GM19395 (cell line): ENCODE results near the gene SERPING1.
A peak's percentile ranks its signal among the peaks of the same experiment; 100 is the strongest.
"Not testable (repeated sequence)": the region's sequence is repeated elsewhere in the genome, so short reads cannot be mapped to it uniquely, and the experiment has no call there.

Experiments
- ATAC-seq: cut with Tn5 transposase; IDR thresholded peaks from one replicate; pipeline ENCODE4 v1.9.1; 2021; ENCODE audit warnings: mild to moderate bottlenecking, moderate library complexity; ENCODE audit not compliant: unreplicated experiment

Gene SERPING1

DNA sequence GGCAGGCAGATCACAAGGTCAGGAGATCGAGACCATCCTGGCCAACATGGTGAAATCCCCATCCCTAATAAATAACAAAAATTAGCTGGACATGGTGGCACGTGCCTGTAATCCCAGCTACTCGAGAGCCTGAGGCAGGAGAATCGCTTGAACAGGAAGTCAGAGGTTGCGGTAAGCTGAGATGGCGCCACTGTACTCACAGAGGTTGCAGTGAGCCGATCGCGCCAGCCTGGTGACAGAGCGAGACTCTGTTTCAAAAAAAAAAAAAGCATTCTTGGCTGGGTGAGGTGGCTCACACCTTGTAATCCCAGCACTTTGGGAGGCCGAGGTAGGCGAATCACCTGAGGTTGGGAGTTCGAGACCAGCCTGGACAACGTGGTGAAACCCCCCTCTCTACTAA is 54.7 kb downstream of the SERPING1 start:
- not testable (repeated sequence) for ATAC-seq

DNA sequence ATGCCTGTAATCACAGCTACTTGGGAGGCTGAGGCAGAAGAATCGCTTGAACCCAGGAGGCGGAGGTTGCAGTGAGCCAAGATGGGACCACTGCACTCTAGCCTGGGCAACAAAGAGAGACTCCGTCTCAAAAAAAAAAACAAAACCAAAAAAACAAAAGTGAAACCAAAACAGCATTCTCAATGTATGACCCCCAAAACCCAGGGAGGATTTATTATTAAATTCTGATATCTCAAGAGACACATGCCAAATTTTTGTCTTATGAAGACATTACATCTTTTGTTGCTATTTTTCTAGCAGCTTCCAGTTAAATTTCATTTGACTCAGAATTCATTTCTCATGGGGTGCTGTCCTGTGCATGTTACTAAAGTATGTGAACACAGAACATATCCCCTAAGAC is 55.2 kb downstream of the SERPING1 start:
- ATAC-seq: no peak

DNA sequence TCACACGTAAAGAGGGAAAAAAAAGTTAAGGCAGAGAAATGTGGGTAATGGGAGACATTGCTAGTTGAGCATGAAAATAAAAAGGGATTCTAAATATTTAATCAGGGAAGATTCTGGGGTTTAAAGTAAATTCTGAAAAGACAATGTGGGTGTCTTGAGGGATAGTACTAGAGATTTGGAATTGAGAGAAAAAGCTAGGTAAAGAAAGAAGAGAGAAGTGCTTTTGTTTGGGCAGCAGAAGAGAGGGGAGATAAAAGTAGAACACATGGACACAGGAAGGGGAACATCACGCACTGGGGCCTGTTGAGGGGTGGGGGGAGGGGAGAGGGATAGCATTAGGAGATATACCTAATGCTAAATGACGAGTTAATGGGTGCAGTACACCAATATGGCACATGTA is 55.7 kb downstream of the SERPING1 start:
- no peak for ATAC-seq

DNA sequence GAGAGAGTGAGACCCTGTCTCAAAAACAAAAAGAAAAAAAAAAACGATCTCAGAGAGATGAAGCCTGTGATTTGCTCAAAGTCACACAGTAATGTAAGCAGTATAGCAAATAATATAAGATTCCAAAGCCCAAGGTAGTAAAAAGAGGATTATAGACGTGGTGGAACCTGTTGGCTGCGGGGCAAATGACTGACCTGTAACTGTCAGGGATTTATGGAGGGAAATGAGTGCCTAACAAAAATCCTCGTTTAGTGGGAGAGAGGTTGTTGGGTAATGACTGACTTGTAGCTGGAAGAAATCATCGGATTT is 59.4 kb downstream of the SERPING1 start:
- ATAC-seq: no peak

DNA sequence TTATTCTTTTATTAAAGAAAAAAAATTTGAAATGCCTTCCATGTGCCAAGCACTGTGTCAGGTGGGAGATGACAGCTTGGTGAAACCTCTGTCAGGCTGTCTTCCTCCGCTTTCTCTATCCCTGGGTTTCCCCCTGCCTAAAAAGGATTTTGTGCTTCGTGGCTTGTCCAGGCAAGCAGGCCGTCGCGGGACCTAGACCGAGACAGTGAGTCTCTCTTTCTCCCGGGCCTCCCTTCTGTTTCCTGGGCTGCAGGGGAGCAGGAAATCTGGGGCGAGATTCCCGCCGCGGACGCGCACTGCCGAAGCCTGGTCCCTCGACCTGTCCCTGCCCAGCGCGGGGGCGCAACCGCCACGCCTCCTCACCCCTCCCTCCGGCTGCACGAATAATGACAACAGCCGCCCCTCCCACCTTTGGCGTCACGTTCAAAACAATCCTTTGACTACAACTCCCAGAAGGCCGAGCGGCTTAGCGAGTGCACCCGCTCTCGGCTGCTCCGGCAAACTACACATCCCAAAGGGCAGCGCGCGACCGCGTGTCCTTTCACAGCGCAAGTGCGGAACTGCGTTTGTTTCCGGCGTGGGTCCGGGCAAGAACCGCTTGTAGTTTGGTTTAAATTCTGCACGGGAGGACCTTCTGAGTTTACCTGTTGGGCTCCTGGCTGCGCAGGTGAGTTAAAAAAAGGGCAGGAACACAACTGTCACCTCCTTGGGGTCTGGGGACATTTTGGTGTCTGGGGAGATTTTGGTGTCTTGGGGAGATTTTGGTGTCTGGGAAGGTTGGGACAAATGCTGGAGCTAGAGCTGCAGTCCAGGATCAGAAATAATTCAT is 59.9 kb downstream of the SERPING1 start, which contains the start of gene CLP1:
TSS of gene CLP1 (plus strand) at position 569 of the 829 bp plus-strand sequence. CDS start 1,715 bp downstream, outside the sequence.
- peak; percentile 98 for ATAC-seq

DNA sequence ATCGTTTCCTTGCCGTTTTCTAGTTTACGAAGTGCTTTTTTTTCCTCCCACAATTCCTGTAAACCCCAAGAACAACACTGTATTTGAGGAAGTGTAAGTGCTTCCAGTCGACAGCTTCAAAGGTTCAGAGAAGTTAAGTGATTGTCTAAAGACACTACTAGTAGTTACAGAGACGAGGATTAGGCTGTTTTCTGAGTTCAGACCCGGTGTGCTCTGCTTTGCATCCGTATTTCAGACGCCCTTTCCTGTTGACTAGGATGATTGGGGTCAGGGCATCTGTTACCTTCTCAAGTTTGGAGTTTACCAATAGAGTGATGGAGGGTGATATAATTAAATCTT is 60.5 kb downstream of the SERPING1 start:
- ATAC-seq: no peak

DNA sequence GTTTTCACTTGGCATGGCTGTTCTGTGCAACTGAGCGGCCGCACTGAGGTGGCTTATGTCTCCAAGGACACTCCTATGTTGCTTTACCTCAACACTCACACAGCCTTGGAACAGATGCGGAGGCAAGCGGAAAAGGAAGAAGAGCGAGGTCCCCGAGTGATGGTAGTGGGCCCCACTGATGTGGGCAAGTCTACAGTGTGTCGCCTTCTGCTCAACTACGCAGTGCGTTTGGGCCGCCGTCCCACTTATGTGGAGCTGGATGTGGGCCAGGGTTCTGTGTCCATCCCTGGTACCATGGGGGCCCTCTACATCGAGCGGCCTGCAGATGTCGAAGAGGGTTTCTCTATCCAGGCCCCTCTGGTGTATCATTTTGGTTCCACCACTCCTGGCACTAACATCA is 62.2 kb downstream of the SERPING1 start:
- no peak for ATAC-seq

DNA sequence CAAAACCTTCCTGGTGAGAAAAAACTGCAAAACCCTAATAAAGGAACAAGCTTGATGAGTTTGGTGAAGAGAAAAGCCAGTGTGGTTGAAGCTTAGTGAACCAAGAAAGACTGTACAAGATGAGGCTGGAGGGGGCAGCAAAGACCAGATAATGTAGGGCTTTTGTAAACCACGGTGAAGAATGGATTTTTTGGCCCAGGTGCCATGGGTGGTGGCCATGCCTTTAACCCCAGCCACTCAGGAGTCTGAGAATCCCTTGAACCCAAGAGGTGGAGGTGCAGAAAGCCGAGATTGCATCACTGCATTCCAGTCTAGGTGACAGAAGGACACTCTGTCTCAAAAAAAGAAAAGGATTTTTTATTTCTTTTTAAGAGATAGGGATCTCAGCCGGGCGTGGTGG is 65.4 kb downstream of the SERPING1 start:
- ATAC-seq: no peak

DNA sequence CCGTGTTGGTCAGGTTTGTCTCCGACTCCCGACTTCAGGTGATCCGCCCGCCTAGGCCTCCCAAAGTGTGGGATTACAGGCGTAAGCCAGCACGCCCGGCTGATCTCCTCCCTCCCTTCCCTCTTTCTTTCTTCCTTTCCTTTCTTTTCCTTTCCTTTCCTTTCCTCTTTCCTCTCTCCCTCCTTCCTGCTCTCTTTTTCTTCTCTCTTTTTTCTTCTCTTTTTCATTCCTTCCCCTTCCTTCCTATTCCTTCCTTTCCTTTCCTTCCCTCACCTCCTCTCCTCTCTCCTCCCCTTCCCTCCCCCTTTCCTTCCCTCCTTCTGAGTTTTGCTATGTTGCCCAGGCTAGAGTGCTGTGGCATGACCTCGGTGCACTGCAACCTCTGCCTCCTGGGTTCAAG is 66.5 kb downstream of the SERPING1 start:
- ATAC-seq: no peak
